CD4-positive, alpha-beta T cell treated with Interleukin-17A for 4 hours (primary cell): ENCODE results near the gene MYORG.

Experiments used
- DNase-seq: peaks from one replicate; pipeline ENCODE4 v3.0.0-alpha.2; 2020; ENCODE audit warnings: mixed read lengths

The MYORG gene

GRCh38 chr9:34384368-34385165 is 7.9 kb upstream of the MYORG start:
- DNase-seq = no peak

GRCh38 chr9:34383904-34384303 is 7.2 kb upstream of the MYORG start:
- no peak for DNase-seq

GRCh38 chr9:34382879-34383278 is 6.2 kb upstream of the MYORG start:
- no peak for DNase-seq

- DNase-seq = no peak
These were observed 5.4 kb upstream of the MYORG start for GRCh38 chr9:34382054-34382453.

GRCh38 chr9:34381323-34381722 is 4.6 kb upstream of the MYORG start:
- DNase-seq = peak; percentile 16

- DNase-seq = peak; percentile 93
These were observed 4.0 kb upstream of the MYORG start for GRCh38 chr9:34380511-34381315.

- peak; percentile 27 for DNase-seq
These were observed 3.4 kb upstream of the MYORG start for GRCh38 chr9:34380034-34380510.

- DNase-seq = peak; percentile 95
These were observed 2.8 kb upstream of the MYORG start for GRCh38 chr9:34379334-34380033.

GRCh38 chr9:34378376-34379060 is 1.8 kb upstream of the MYORG start:
- DNase-seq = no peak

- DNase-seq = no peak
These were observed 677 bp upstream of the MYORG start for GRCh38 chr9:34377404-34377746.

- peak; percentile 65 for DNase-seq
These were observed 650 bp downstream of the MYORG start for GRCh38 chr9:34375901-34376595.

- DNase-seq = no peak
These were observed 1.7 kb downstream of the MYORG start for GRCh38 chr9:34374905-34375552.

- no peak for DNase-seq
These were observed 2.4 kb downstream of the MYORG start for GRCh38 chr9:34374339-34374738.

- no peak for DNase-seq
These were observed 2.9 kb downstream of the MYORG start for GRCh38 chr9:34373749-34374148.

- DNase-seq = no peak
These were observed 4.2 kb downstream of the MYORG start for GRCh38 chr9:34372467-34373011.

- DNase-seq = no peak
These were observed 4.7 kb downstream of the MYORG start for GRCh38 chr9:34371886-34372466.

- DNase-seq = peak; percentile 15
These were observed 5.5 kb downstream of the MYORG start for GRCh38 chr9:34370970-34371880.

GRCh38 chr9:34370335-34370969 is 6.2 kb downstream of the MYORG start:
- no peak for DNase-seq

GRCh38 chr9:34369636-34370035 is 7.1 kb downstream of the MYORG start:
- DNase-seq = no peak
